Fibroblast of skin of right biceps (primary cell): ENCODE measurements around the gene REPIN1.
A peak's percentile ranks its signal among the peaks of the same experiment; 100 is the strongest.

Experiments
- DNase-seq: peaks from one replicate; pipeline ENCODE4 v3.0.0-alpha.2; 2013

REPIN1 gene

GRCh38 chr7:150397346-150398107 lies 28.9 kb downstream of the REPIN1 start:
- no peak for DNase-seq

DNA sequence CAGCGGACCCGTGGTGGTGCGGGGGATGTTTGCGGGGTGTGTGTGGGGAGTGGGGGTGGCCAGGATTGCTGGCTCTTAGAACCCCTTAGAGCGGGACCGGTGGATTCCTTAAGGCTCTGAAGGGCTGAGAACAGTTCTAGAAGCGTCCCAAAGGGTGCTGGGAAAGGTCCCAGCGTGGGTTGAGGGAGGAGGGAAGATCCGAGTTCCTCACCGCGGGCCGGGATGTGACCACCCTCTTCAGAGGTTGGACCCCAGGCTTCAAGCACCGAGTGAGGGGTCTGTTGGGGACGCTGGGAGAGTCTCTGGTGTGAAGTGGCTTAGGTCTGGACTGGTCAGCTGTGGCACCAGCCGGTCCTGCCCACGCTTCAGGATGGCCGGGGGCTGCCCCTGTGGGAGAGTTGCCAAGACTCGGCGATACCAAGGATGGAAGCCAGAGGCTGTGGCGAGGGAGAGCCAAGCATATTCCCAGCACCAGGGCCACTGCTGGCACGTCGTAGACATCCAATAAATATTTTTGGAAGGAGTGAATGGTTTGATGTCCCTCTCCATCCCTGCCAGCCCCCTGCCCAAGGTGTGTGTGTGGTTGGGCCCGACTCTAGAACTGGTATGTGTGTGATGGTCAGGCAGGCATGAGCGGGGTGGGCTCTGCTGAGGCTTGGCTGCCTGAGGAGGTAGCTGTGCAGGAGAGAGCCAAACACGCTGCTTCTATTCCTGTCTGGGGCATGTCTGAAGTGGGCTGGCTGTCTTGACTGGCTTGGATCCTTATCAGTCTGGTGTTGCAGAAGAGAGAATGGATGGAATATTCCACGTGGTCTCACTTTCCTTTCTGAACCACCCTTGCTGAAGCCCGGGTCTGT lies 29.7 kb downstream of the REPIN1 start:
- DNase-seq: no peak

DNA sequence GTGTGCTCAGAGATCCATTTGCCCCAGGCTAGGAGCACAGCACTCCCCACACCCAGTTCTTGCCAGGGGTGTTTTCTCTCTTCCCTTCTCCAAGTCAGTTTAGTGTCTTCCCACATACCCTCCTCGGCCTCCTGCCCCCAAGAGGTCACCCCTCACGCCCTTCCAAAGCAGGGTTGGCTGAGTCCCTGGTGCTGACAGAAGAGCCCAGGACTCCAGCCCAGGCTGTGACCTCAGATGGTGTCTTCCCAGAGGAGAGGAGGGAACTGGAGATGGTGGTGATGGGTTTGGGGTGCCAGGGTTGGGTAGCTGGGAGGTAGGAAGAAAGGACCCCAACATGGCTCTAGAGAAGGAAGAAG lies 30.3 kb downstream of the REPIN1 start:
- DNase-seq: no peak

- DNase-seq: no peak
Observed at GRCh38 chr7:150399421-150400007, 30.9 kb downstream of the REPIN1 start.

DNA sequence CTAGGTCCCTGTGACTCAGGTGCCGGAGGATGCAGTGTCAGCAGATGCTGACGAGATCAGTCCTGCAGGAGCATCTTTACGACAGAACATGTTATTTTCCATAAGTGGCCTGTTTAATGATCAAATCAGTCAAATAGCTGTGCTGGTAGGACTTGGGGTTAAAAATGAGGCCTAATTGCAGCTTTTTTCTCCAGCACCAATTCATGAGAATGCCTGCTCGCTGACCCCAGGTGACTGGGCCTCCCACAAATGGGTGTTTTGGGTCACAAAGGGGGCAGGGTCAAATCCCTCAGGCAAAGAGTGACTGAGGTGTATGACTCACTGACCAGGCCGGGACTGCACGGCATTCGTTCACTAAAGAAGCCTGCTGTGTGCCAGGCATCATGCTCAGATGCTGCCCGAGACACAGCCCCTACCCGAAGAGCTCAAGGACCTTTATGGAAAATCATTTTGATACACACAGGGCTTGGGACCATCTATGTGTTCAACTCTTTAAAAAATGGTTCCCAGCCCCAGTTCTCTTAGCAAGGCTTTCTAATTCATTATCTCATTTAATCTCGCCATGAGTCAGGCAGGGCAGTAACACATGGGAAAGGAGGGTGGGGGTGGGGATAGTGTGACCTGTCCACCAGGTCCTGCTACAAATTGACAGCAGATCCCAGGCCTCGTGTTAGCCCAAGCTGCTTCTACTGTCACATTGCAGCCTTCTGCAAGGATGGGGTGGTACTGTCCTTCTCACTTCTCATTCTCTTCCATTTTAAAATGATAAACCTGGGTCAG lies 31.6 kb downstream of the REPIN1 start:
- peak; percentile 22 for DNase-seq

GRCh38 chr7:150400788-150401423 lies 32.3 kb downstream of the REPIN1 start:
- DNase-seq: no peak

DNA sequence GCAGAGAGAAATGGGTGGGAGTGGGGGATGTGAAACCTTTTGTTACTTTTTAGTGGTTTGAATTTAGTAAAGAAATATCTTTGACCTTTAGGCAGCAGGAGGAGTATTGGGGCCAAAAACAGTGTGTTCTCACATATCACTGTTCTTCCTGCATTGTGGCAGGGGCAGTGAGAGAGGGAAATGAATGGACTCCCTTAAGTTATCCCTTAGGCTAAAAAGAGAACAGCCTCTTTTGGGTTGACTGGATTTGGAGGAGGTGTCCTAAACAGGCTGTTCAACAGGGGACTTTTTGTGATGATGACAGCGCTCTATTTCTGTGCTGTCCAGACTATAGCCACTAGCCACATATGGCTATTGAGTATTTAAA lies 32.8 kb downstream of the REPIN1 start:
- DNase-seq: no peak

DNA sequence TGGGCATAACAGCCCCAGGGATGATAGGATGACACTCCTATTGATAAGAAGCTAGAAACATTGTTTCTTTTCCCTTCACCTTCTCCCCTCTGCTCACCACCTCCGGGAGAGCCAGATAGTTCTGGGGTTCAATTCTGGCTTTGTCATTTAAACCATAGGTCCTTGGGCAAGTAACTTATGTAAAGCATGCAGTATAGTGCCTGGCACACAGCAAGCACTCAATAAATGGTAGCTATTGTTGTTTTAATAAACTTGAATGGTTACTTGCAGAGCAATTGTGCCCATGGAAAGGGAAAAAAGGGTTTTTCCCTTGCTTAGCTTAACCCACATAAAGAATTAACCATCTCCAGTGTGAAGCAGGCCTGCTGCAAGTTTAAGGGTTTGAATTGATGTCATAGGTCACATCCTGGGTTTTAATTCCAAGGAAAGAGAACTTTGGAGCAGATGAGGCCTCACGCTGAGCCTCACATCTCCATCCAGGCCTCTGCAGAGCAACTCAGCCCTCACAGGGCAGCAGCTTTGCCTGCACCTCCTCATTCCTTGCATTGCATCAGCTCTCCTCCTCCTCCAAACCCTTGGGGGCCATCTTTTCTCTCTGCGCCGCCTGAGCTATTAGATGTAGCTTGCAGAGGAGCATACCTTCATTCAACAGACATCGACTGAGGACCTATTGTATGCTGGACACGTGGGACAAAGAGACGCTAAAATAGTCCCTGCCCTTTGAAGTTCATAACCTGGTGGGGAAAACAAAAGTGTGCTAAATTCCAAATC lies 33.4 kb downstream of the REPIN1 start:
- peak; percentile 18 for DNase-seq

- no peak for DNase-seq
Observed at GRCh38 chr7:150402671-150403321, 34.2 kb downstream of the REPIN1 start.

- no peak for DNase-seq
Observed at GRCh38 chr7:150403376-150404171, 35.0 kb downstream of the REPIN1 start.

- no peak for DNase-seq
Observed at GRCh38 chr7:150404172-150404804, 35.7 kb downstream of the REPIN1 start.

GRCh38 chr7:150404805-150405583 lies 36.4 kb downstream of the REPIN1 start:
- peak; percentile 91 for DNase-seq

DNA sequence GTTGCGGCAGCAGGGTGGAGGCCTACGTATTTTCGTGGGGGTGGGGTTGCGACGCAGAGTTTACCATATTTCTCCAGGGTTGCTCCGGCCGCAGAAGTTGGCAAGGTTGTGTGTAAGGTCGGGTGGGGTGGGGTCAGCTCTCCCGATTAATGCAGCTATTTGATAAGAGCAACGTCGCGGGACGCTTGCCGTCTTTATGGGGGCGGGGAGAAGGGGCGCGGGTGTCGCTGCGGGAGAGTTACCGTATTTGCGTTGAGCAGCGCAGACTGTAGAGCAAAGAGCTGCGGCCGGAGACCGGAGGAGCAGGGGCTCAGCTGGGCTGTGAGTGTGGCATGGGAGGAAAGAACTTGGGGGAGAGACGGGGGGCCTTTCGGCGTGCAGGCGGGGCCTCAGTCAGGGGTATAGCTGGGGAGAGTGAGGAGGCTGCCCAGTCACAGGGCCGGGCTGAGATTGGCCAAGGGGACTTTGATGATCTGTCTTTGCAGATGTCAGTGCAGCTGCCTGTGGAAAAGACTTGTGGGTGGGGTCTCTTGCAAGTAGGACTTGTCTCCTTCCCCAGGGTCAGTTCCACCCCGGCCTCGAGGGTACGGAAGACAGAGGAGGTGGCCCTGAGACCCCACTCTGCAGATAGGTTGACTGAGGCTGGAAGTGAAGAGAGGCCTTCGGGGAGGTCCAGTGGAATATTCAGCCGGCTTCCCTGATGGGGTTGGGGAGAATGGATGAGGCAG lies 37.1 kb downstream of the REPIN1 start:
- DNase-seq: no peak

DNA sequence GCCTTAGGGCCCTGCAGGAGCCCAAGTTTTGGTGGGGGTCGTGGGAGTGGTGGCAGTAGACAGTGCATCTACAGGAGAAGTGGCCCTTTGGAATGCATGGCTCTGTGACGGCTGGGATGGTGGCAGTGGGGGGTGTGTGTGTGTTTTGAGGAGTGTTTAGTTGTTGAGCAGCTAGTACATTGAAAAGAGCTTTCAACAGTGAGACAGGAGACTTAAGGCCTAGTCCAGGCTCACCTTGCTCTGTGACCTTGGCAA lies 37.6 kb downstream of the REPIN1 start:
- DNase-seq: no peak

DNA sequence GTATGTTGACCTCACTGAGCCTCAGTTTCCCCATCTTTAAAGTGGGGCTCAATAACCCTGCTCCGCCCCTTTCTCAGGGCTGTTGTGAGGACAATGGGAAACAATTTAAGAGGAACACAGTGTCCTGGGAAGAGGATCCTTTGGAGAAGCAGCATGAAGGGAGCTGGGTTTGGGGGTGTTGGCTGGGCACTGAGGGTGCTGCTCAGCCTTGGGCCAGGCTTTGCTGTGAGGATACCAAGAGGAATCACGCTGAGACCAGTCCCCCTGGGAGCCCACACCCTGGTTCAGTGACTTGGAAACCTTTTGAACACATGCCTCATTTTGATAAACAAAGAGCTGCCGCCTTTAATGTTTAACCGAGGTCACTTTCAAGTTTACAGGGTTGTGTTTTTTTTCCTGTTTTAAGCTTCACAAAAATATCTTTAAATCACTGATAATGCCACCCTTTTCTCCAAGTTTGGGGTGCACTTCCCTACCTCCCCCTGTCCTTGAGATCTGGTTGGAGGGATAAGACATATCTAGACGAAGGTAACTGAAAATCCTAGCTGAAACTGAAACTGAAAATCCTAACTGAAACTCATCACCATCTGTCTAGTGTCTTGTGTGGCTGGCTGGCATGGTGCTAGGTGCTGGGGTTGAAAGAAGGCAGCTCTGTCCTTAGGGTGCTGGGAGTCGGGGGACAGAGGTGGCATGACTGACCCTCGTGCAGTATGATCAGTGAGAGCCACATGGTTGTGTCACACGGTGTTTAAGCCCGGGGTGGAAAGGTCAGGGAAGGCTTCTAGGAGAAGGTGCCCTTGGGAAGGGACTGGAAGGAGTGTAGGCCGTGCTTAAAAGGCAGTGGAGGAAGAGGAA lies 38.2 kb downstream of the REPIN1 start:
- DNase-seq: no peak

DNA sequence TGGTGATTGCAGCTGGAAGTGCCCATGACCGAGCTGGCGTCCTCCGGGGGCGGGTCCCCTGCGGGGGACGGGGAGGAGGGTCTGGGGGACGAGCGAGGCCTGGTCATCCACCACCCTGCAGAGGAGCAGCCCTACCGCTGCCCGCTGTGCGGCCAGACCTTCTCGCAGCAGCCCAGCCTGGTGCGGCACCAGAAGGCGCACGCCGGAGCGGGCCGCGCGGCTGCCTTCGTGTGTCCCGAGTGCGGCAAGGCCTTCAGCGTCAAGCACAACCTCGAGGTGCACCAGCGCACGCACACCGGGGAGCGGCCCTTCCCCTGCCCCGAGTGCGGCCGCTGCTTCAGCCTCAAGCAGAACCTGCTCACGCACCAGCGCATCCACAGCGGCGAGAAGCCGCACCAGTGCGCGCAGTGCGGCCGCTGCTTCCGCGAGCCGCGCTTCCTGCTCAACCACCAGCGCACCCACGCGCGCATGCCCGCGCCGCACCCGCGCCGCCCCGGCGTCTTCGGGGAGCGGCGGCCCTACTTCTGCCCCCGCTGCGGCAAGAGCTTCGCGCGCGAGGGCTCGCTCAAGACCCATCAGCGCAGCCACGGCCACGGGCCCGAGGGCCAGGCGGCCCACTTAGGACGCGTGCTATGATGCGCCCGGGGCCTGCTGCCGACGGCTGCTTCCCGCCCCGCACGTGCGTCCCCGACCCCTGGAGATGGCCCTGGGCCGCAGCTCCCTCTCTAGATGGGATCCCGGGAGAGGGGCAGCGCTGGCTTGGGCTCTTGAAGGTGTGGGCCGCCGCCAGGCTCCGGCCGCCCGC lies 39.2 kb downstream of the REPIN1 start:
- DNase-seq: no peak
